Heart left ventricle (tissue), 13 donors: ENCODE data around the gene SCRN1.

Experiments
- POLR2A ChIP-seq, 2 donors: fragments of 450-650 bp; IDR thresholded peaks; one replicate each; pipeline ENCODE4 v1.6.1; 2017; ENCODE audit warnings: antibody characterized with exemption in 2 of 2, mild to moderate bottlenecking in 2 of 2, moderate library complexity in 2 of 2
- TF ChIP-seq, protein P1 (sequence below), 12 donors: fragments of 200-600 bp; sonication (generic) in 4 of 12; IDR thresholded peaks; one replicate each; pipeline versions ENCODE4 v1.5.0 to v1.8.0; 2018 to 2022; ENCODE audit warnings: antibody characterized with exemption in 12 of 12, mild to moderate bottlenecking in 5 of 12
- donor health status: ischemic (EF 13 %, LVEDD 7.1; RV severe dilation, severe dysfunction).
- donor health status: DM: no; HTN: yes; CAD: no.
- donor health status: DM: no; HTN: no; CAD: no.
- donor health status: ischemic (EF 25% LVEDD 6.9; RV normal size, moderate dysfunction).
- donor health status: ischemic (EF 25% LVEDD 5.7; RV mildly dilated, moderate dysfunction).
- donor health status: ischemic (EF 35%, LVEDD 5.7; RV mildly dilated, moderate dysfunction).
- donor health status: nonischemic (EF 11% LVEDD 7.7; RV severe dilation, severe dysfunction).
- donor health status: DM: yes; HTN: yes; CAD: no.
- donor health status: PGD.
- donor health status: ischemic (EF 29% LVEDD 5.4; RV normal size, mild dysfunction).
- donor health status: nonischemic (EF 23%, LVEDD 6.1; RV moderate dilation, normal function).

DNA sequence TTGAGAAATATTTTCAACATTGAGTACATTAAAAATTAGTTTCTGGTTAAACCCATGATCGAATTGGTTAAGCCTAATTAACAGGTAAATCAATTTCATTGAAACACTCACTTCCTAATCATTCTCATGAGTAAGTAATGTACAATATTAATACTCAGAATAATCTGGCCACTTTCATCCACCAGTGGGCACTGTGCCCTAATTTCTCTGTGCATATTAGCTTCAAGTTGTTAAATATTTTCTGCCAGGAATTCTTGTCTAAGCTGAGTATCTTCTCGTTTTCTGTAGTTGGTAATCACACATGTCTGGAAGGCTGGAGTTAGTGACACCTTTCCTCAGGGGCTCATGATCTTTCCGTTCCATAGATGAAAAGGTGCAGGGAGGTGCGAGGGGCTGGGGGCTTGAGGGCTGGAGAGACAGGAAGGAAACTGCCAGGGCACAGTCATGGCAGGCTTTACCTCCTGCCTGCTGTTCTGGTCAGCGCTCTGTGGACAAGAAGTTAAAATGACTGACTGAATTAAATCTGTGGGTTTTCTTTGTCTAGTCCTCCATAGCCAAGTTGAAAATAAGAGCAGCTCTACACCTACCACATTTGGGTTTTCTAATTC is 111.4 kb downstream of the SCRN1 start:
- TF ChIP-seq, protein P1, sequence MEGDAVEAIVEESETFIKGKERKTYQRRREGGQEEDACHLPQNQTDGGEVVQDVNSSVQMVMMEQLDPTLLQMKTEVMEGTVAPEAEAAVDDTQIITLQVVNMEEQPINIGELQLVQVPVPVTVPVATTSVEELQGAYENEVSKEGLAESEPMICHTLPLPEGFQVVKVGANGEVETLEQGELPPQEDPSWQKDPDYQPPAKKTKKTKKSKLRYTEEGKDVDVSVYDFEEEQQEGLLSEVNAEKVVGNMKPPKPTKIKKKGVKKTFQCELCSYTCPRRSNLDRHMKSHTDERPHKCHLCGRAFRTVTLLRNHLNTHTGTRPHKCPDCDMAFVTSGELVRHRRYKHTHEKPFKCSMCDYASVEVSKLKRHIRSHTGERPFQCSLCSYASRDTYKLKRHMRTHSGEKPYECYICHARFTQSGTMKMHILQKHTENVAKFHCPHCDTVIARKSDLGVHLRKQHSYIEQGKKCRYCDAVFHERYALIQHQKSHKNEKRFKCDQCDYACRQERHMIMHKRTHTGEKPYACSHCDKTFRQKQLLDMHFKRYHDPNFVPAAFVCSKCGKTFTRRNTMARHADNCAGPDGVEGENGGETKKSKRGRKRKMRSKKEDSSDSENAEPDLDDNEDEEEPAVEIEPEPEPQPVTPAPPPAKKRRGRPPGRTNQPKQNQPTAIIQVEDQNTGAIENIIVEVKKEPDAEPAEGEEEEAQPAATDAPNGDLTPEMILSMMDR (IDR thresholded peaks at IDR 0.05), result peak in 11 of 12 donors; percentile 7 to 58 (median 39)
- TF ChIP-seq POLR2A (IDR thresholded peaks at IDR 0.05), result no peak
